Subcutaneous adipose tissue (tissue), 4 donors: ENCODE data around the gene DMXL2. TPM values are rescaled to one million over a fixed set of nuclear protein-coding genes. Genes with fewer than 3 reads are reported as not detected.

Source experiments
- CTCF ChIP-seq: fragments of 450-650 bp; IDR thresholded peaks from one replicate; pipeline ENCODE4 v1.5.1; 2016; ENCODE audit warnings: low read depth, mild to moderate bottlenecking, control low read depth, antibody characterized with exemption, moderate library complexity
- total RNA-seq, 4 donors: library from RNA; depleted of rRNA; stranded (reverse); fragments of >200 nt; gene quantifications; one replicate each; pipeline ENCODE4 v1.1.0, GENCODE V29; 2016

DMXL2 gene
- total RNA-seq, 4 donors from 2014 or later: 35.2 to 215 (median 77.5) TPM

GRCh38 chr15:51492528-51492927 lies 130.0 kb downstream of the DMXL2 start:
- no peak for TF ChIP-seq CTCF

- no peak for TF ChIP-seq CTCF
Observed at GRCh38 chr15:51491941-51492340, 130.6 kb downstream of the DMXL2 start.

DNA sequence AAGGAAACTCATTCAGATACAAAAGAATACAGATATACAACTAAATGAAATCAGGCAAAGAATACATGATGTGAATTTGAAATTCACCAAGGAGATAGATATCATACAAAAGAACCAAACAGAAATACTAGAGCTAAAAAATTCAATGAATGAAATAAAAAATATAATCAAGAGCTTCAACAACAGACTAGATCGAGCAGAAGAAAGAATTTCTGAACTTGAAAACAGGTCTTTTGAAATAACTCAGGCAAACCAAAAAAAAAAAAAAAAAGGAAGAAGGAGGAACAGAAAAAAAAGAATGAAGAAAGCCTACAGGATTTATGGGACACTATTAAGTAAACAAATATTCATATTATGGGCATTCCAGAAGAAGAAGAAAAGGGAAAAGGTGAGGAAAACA lies 137.8 kb downstream of the DMXL2 start:
- no peak for TF ChIP-seq CTCF

GRCh38 chr15:51483985-51484384 lies 138.6 kb downstream of the DMXL2 start:
- no peak for TF ChIP-seq CTCF

DNA sequence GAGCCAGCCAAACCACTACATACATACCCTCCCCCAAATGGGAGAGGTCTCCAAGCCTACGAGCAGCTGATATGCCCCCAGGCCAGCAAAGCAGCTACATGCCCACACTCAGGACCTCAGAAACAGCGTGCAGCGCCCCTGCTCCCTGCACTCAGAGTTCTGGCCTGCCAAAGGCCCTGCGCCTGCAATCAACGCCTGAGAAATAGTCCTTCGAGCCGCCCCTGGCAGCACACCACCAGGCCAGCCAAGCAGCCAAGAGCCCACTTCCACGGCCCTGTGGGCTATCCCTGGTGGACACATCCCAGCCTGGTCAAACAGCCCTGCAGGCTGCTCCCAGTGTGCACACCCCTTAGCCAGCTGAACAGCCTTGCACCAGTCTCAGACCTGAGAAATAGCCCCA lies 139.1 kb downstream of the DMXL2 start:
- TF ChIP-seq CTCF: no peak

- TF ChIP-seq CTCF: no peak
Observed at GRCh38 chr15:51475736-51476135, 146.8 kb downstream of the DMXL2 start.

GRCh38 chr15:51470512-51470911 lies 152.1 kb downstream of the DMXL2 start:
- TF ChIP-seq CTCF: no peak

DNA sequence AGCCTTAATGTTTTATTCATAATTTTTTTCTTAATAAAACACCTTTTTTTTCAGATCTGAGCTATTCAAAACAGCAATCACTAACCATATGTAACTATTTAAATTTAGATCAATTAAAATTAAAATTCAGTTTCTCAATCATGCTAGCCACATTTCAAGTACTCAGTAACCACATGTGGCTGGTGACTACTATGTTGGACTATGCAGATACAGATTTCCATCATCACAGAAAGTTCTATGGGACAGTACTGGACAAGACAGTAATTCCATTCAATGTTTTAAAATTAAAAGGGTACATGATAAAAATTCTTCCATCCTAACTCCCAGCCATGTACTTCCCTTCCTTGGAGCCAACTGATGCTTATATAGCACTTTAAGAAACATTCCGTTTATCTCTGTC lies 161.8 kb downstream of the DMXL2 start:
- no peak for TF ChIP-seq CTCF
